ENCODE measurements around the gene FADS2. TPM values are rescaled to one million over a fixed set of nuclear protein-coding genes. Genes with fewer than 3 reads are reported as not detected.

Gene FADS2
- total RNA-seq, 1 donor from 2014 or later, result 208 TPM

GRCh38 chr11:61914471-61915171 lies 86.5 kb downstream of the FADS2 start:
- no peak for DNase-seq (ENCODE audit: extremely low read depth, low read depth, low spot score)

GRCh38 chr11:61916737-61917333 lies 88.7 kb downstream of the FADS2 start:
- DNase-seq (ENCODE audit: extremely low read depth, low read depth, low spot score), result no peak

Other genes with a start within 250 kb of the FADS2 start
- gene SYT7, start 247.2 kb upstream of the FADS2 start, total RNA-seq, result 0.53 and 1.3 TPM in 2 replicates
- 5.1 and 10.1 TPM in 2 replicates for gene DAGLA, start 147.9 kb upstream of the FADS2 start, total RNA-seq
- 6.0 and 10.7 TPM in 2 replicates for gene MYRF, start 75.7 kb upstream of the FADS2 start, total RNA-seq
- 57.6 and 76.3 TPM in 2 replicates for gene TMEM258, start 35.7 kb upstream of the FADS2 start, total RNA-seq
- 13.5 and 20.5 TPM in 2 replicates for gene FEN1, start 35.4 kb upstream of the FADS2 start, total RNA-seq
- 44.5 and 64.7 TPM in 2 replicates for gene FADS1, start 11.3 kb upstream of the FADS2 start, total RNA-seq
- gene FADS3, start 63.2 kb downstream of the FADS2 start, total RNA-seq, result 239 and 393 TPM in 2 replicates
- 3.7 and 6.2 TPM in 2 replicates for gene RAB3IL1, start 89.3 kb downstream of the FADS2 start, total RNA-seq
- not detected in 2 replicates for gene BEST1, start 122.1 kb downstream of the FADS2 start, total RNA-seq
- gene FTH1, start 139.3 kb downstream of the FADS2 start, total RNA-seq, result 1,824 and 2,194 TPM in 2 replicates